K562 (cell line): Measurements from ENCODE around the gene IRAG1. TPM values are rescaled to one million over a fixed set of nuclear protein-coding genes. Genes with fewer than 3 reads are reported as not detected.

Experiments
- MCM2 ChIP-seq: fragments of 450-650 bp; IDR thresholded peaks from 2 replicates; pipeline ENCODE4 v1.6.1; 2017; ENCODE audit warnings: low read depth, mild to moderate bottlenecking
- MIER1 ChIP-seq: fragments of 450-650 bp; IDR thresholded peaks from 2 replicates; pipeline ENCODE4 v1.6.1; 2016; ENCODE audit warnings: antibody characterized with exemption, mild to moderate bottlenecking, low read depth
- MTA1 ChIP-seq: fragments of 450-650 bp; IDR thresholded peaks from 2 replicates; pipeline ENCODE4 v1.6.1; 2017; ENCODE audit warnings: borderline replicate concordance
- MTA3 ChIP-seq: fragments of 450-650 bp; formaldehyde crosslinking; IDR thresholded peaks from 2 replicates; pipeline ENCODE4 v1.6.1; 2017; ENCODE audit warnings: mild to moderate bottlenecking, borderline replicate concordance
- NFIC ChIP-seq: fragments of 450-650 bp; IDR thresholded peaks from 2 replicates; pipeline ENCODE4 v1.6.1; 2017; ENCODE audit warnings: mild to moderate bottlenecking, inconsistent platforms
- NR2F6 ChIP-seq: fragments of 450-650 bp; formaldehyde crosslinking; IDR thresholded peaks from 2 replicates; pipeline ENCODE4 v1.4.0; 2020; ENCODE audit warnings: mild to moderate bottlenecking
- RBFOX2 ChIP-seq: fragments of 200-400 bp; formaldehyde crosslinking; IDR thresholded peaks from 2 replicates; pipeline ENCODE4 v1.6.1; 2017; ENCODE audit warnings: low read depth, mild to moderate bottlenecking, low read length, moderate library complexity
- TCF7 ChIP-seq: sonication (generic); IDR thresholded peaks from 2 replicates; pipeline ENCODE4 v1.6.1; 2016; ENCODE audit warnings: antibody characterized with exemption, borderline replicate concordance
- YBX1 ChIP-seq: fragments of 450-650 bp; IDR thresholded peaks from 2 replicates; pipeline ENCODE4 v1.7.1; 2016; ENCODE audit warnings: mild to moderate bottlenecking
- ZNF24 ChIP-seq: fragments of 450-650 bp; IDR thresholded peaks from 2 replicates; pipeline ENCODE4 v1.6.1; 2016
- ZNF316 ChIP-seq: fragments of 450-650 bp; IDR thresholded peaks from 2 replicates; pipeline ENCODE4 v1.6.1; 2016
- ZNF76 ChIP-seq: fragments of 250-450 bp; sonication (Bioruptor Pico); IDR thresholded peaks from 2 replicates; pipeline ENCODE4 v1.4.0; 2020; ENCODE audit warnings: mild to moderate bottlenecking, moderate library complexity, borderline replicate concordance
- polyA plus RNA-seq, 8 experiments: library from polyadenylated mRNA; depleted of rRNA in 4 of 8; stranded (reverse) in 5 of 8; unstranded in 3 of 8; fragments of >200 nt; fragmentation: Nextera tagmentation in 2 of 8; fragmentation: Illumina TruSeq in 1 of 8; extraction: Ambion mirVana in 2 of 8; extraction: Trizol in 1 of 8; gene quantifications; 2 replicates each; pipeline versions ENCODE4 v1.2.1 to v1.2.3, GENCODE V29; 2011 to 2014; ENCODE audit warnings: inconsistent platforms in 1 of 8, missing spikeins in 1 of 8
- total RNA-seq, 7 experiments: library from RNA; depleted of rRNA in 6 of 7; stranded (reverse); fragments of >200 nt in 6 of 7; fragmentation: Illumina TruSeq in 2 of 7; extraction: Trizol in 2 of 7; gene quantifications; 2 replicates each; pipeline versions ENCODE4 v1.2.1 to v1.2.3, GENCODE V29; 2011 to 2021; ENCODE audit warnings: low replicate concordance in 1 of 7
- TF ChIP-seq, protein P1 (sequence below): fragments of 450-650 bp; IDR thresholded peaks from 2 replicates; pipeline ENCODE4 v1.6.1; 2016; ENCODE audit warnings: antibody characterized with exemption
- TF ChIP-seq, protein P2 (sequence below): fragments of 250-450 bp; sonication (Bioruptor Pico); IDR thresholded peaks from 2 replicates; pipeline ENCODE4 v1.8.0; 2021; ENCODE audit warnings: moderate library complexity, mild to moderate bottlenecking, inconsistent platforms
- TF ChIP-seq, protein P3 (sequence below), 2 experiments: fragments of 450-650 bp in 1 of 2; sonication (generic) in 1 of 2; formaldehyde crosslinking in 1 of 2; IDR thresholded peaks; 2 replicates each; pipeline versions ENCODE4 v1.7.1 to v1.9.0; 2016 to 2022; ENCODE audit warnings: inconsistent platforms in 1 of 2, mild to moderate bottlenecking in 1 of 2, missing genetic modification reagents in 1 of 2

IRAG1 gene
- total and polyA plus RNA-seq, 9 of the 15 experiments (the other 6 are each of a cell fraction or from before 2014, with no cell fraction given): 0.01 to 0.22 (median 0.09) TPM; not detected in 1

DNA sequence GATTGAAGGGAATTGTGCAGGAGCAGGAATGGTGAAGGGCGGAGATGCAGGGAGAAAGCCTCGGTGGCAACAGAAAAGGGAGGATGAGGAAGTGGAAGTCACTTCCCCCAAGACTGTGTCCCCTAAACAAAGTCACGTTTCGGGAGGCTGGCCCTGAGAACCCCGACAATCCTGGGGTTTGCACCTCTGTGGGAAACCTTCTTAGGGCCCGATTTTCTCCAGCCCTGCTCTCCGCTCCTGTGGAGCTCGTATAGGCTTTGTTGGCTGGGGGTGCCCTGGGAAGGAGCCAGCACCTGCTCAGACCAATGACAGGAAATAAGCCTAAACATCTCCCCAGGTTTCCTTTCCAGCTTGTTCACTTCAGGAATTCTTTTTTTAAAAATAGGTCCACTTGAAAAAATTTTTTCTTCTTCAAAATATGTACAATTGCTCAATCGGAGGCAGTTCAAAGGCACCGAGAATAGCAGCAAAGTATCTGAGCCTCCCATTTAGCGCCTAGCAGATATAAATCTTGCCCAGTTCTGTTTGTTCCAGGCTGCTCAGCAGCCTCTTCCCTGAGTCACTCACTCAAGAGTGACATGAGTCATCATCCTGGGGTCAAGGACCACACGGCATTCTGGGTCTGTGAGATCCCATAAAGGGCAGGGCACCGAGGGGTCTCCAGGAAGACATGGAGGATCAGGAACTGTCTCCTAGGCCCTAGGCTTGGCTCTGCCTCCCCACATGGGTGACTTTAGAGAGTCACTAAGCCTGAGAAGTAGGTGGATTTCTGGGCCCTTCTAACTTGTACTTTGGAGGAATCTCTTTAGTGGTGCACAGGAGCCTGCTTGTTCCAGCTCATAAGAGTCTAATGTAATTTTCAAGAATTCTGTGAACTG, 34.0 kb downstream of the IRAG1 start (continued):
- TF ChIP-seq, protein P1, sequence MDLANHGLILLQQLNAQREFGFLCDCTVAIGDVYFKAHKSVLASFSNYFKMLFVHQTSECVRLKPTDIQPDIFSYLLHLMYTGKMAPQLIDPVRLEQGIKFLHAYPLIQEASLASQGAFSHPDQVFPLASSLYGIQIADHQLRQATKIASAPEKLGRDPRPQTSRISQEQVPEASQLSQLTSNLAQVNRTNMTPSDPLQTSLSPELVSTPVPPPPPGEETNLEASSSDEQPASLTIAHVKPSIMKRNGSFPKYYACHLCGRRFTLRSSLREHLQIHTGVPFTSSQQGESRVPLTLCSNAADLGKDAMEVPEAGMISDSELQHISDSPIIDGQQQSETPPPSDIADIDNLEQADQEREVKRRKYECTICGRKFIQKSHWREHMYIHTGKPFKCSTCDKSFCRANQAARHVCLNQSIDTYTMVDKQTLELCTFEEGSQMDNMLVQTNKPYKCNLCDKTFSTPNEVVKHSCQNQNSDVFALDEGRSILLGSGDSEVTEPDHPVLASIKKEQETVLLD: peak; percentile 38; the same call in 1 of the 2 replicates
- TF ChIP-seq TCF7 (peak; percentile 91), NR2F6 (CRISPR knock-in tag) (no peak), ZNF76 (CRISPR knock-in tag) (peak; percentile 18; the same call in 1 of the 2 replicates), MIER1 (no peak), MTA1 (peak; percentile 41; the same call in 1 of the 2 replicates), RBFOX2 (0 out of 2 replicates have a peak, but pooled peaks have one; percentile 7), MTA3 (0 out of 2 replicates have a peak, but pooled peaks have one; percentile 51), ZNF24 (peak; percentile 30; the same call in 1 of the 2 replicates), MCM2 (no peak), ZNF316 (peak; percentile 91), YBX1 (no peak), NFIC (no peak)
- TF ChIP-seq, protein P2, sequence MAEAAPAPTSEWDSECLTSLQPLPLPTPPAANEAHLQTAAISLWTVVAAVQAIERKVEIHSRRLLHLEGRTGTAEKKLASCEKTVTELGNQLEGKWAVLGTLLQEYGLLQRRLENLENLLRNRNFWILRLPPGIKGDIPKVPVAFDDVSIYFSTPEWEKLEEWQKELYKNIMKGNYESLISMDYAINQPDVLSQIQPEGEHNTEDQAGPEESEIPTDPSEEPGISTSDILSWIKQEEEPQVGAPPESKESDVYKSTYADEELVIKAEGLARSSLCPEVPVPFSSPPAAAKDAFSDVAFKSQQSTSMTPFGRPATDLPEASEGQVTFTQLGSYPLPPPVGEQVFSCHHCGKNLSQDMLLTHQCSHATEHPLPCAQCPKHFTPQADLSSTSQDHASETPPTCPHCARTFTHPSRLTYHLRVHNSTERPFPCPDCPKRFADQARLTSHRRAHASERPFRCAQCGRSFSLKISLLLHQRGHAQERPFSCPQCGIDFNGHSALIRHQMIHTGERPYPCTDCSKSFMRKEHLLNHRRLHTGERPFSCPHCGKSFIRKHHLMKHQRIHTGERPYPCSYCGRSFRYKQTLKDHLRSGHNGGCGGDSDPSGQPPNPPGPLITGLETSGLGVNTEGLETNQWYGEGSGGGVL (CRISPR knock-in tag): no peak
- TF ChIP-seq, protein P3, sequence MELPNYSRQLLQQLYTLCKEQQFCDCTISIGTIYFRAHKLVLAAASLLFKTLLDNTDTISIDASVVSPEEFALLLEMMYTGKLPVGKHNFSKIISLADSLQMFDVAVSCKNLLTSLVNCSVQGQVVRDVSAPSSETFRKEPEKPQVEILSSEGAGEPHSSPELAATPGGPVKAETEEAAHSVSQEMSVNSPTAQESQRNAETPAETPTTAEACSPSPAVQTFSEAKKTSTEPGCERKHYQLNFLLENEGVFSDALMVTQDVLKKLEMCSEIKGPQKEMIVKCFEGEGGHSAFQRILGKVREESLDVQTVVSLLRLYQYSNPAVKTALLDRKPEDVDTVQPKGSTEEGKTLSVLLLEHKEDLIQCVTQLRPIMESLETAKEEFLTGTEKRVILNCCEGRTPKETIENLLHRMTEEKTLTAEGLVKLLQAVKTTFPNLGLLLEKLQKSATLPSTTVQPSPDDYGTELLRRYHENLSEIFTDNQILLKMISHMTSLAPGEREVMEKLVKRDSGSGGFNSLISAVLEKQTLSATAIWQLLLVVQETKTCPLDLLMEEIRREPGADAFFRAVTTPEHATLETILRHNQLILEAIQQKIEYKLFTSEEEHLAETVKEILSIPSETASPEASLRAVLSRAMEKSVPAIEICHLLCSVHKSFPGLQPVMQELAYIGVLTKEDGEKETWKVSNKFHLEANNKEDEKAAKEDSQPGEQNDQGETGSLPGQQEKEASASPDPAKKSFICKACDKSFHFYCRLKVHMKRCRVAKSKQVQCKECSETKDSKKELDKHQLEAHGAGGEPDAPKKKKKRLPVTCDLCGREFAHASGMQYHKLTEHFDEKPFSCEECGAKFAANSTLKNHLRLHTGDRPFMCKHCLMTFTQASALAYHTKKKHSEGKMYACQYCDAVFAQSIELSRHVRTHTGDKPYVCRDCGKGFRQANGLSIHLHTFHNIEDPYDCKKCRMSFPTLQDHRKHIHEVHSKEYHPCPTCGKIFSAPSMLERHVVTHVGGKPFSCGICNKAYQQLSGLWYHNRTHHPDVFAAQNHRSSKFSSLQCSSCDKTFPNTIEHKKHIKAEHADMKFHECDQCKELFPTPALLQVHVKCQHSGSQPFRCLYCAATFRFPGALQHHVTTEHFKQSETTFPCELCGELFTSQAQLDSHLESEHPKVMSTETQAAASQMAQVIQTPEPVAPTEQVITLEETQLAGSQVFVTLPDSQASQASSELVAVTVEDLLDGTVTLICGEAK (IDR thresholded peaks at IDR 0.05): no peak
- TF ChIP-seq, protein P3 (CRISPR knock-in tag; IDR thresholded peaks at IDR 0.05): no peak
